ENCODE measurements around the gene HS3ST3B1.

Gene HS3ST3B1

GRCh38 chr17:14316126-14316832 lies 15.4 kb downstream of the HS3ST3B1 start (continued):
- TF ChIP-seq ZNF362 (tag by site-specific recombination; IDR thresholded peaks at IDR 0.05): no peak

GRCh38 chr17:14317383-14317782 lies 16.5 kb downstream of the HS3ST3B1 start:
- POLR2A ChIA-PET: interaction anchor here (1.9 to 3.3 kb wide), 2 partner anchors 8 to 16 kb away, joined by 7 to 16 read pairs; partner anchors contain the start of gene HS3ST3B1
- peaks cover 29% of the 10 kb centered on the region for H3K4me1 ChIP-seq (ENCODE audit: control insufficient read depth, insufficient read depth, low read length)
- no peak overlapping the region for H3K4me3 ChIP-seq (ENCODE audit: low read depth, low read length)

GRCh38 chr17:14318109-14318917 lies 17.4 kb downstream of the HS3ST3B1 start:
- ChIA-PET CTCF (no interaction called here), POLR2A (interaction anchor here (1.9 to 3.3 kb wide), 2 partner anchors 9 to 17 kb away, joined by 7 to 16 read pairs; partner anchors contain the start of gene HS3ST3B1)
- H3K36me3 ChIP-seq (ENCODE audit: control insufficient read depth in 2 of 2, insufficient read depth in 1 of 2, low read length in 2 of 2): no peaks in the 10 kb centered on the region; a peak in 1 of 3 replicates
- no peak overlapping the region for H3K4me3 ChIP-seq (ENCODE audit: low read depth, low read length)
- H3K27ac ChIP-seq (ENCODE audit: extremely low read depth, low read depth, low read length): no peak overlapping the region
- no peaks in the 10 kb centered on the region for H3K9me3 ChIP-seq (ENCODE audit: control insufficient read depth, insufficient read depth, low read depth, low read length)
- H3K4me1 ChIP-seq (ENCODE audit: control insufficient read depth, insufficient read depth, low read length): peaks cover 32% of the 10 kb centered on the region
- TF ChIP-seq ZSCAN18 (tag by site-specific recombination; IDR thresholded peaks at IDR 0.05) (no peak), ZBTB49 (tag by site-specific recombination; IDR thresholded peaks at IDR 0.05; ENCODE audit: low read depth) (no peak), ZNF600 (tag by site-specific recombination; IDR thresholded peaks at IDR 0.05) (no peak), ZNF830 (tag by site-specific recombination; IDR thresholded peaks at IDR 0.05; ENCODE audit: low read depth) (no peak), KLF17 (tag by site-specific recombination; IDR thresholded peaks at IDR 0.05) (no peak), KLF8 (tag by site-specific recombination; IDR thresholded peaks at IDR 0.05) (no peak), PATZ1 (tag by site-specific recombination; IDR thresholded peaks at IDR 0.05) (no peak), ZNF350 (tag by site-specific recombination; IDR thresholded peaks at IDR 0.05) (no peak), ZNF654 (tag by site-specific recombination; IDR thresholded peaks at IDR 0.05; ENCODE audit: low read depth) (no peak)

More at GRCh38 chr17:14317383-14317782, 16.5 kb downstream of the HS3ST3B1 start:
- CTCF ChIA-PET: interaction anchor here (0.7 kb wide), 1 partner anchor 496 kb away, joined by 3 read pairs; no protein-coding TSS in a partner anchor
- Histone ChIP-seq H3K36me3 (ENCODE audit: control insufficient read depth in 2 of 2, insufficient read depth in 1 of 2, low read length in 2 of 2) (peaks cover 0 to 3% of the 10 kb centered on the region in 2 experiments; a peak in 1 of 3 replicates), H3K27ac (ENCODE audit: extremely low read depth, low read depth, low read length) (no peak overlapping the region), H3K9me3 (ENCODE audit: control insufficient read depth, insufficient read depth, low read depth, low read length) (no peaks in the 10 kb centered on the region)
- no peak for TF ChIP-seq ZBTB11 (tag by site-specific recombination; conservative IDR thresholded peaks at IDR 0.05; ENCODE audit: low read depth)
- peak; percentile 89 for TF ChIP-seq ZFP3 (tag by site-specific recombination; IDR thresholded peaks at IDR 0.05; ENCODE audit: low read depth)
